Retinal pigment epithelial cell (primary cell): ENCODE data around the gene SSB.

Experiments
- DNase-seq: peaks from one replicate; pipeline ENCODE4 v3.0.0-alpha.2; 2010; ENCODE audit warnings: low read depth
- H3K4me3 ChIP-seq: 2 replicates; pipeline ENCODE4 v1.5.1; 2011; ENCODE audit warnings: mild to moderate bottlenecking, low read length, control low read depth, moderate library complexity
- TF ChIP-seq, protein P1 (sequence below): conservative IDR thresholded peaks from 2 replicates; pipeline ENCODE4 v1.5.1; 2011; ENCODE audit warnings: low read depth, low read length, control low read depth, inconsistent platforms

Gene SSB

DNA sequence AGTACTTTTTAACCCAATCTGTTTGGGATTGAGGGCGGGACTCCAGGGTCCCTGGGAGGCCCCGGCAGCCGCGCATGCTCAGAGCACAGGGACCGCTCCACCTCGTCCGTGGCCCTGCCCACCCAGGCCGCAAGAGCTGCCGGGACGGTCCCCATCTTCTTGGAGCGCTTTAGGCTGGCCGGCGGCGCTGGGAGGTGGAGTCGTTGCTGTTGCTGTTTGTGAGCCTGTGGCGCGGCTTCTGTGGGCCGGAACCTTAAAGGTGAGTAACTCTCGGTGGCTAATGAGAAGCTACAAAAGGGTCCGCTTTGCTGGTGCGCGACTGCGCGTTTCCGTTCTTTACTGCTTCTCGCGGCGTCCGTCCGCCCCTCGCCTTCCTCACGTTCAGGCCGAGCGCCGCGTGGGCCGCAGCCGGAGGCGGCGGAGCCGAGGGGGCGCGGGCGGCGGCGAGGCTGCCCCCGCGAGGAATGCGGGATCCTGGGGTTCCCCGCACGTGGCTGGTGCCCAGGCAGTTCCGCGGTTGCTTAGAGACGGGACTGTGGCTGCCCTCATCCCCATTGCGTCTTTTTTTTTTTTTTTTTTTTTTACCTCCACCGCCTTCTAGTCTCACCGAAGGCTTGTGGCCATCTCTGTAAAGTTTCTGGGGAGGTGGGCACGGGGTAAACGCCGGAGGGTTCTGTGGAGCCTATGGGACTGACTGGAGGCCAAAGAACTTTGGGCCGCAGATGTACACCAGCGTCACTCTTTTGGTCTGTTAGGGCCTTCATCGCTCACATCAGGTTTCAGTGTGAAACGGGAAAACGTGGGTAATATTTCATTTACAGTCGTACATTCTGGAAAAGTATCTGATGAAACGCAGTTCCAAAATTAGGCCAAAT lies at the start of gene SSB:
Gene SSB, plus strand, starts transcription at position 154 of the 875 bp plus-strand sequence. CDS start 2,090 bp downstream, outside the sequence.
- H3K4me3 ChIP-seq, result peak within 1 kb of the TSS; percentile 72
- TF ChIP-seq, protein P1, sequence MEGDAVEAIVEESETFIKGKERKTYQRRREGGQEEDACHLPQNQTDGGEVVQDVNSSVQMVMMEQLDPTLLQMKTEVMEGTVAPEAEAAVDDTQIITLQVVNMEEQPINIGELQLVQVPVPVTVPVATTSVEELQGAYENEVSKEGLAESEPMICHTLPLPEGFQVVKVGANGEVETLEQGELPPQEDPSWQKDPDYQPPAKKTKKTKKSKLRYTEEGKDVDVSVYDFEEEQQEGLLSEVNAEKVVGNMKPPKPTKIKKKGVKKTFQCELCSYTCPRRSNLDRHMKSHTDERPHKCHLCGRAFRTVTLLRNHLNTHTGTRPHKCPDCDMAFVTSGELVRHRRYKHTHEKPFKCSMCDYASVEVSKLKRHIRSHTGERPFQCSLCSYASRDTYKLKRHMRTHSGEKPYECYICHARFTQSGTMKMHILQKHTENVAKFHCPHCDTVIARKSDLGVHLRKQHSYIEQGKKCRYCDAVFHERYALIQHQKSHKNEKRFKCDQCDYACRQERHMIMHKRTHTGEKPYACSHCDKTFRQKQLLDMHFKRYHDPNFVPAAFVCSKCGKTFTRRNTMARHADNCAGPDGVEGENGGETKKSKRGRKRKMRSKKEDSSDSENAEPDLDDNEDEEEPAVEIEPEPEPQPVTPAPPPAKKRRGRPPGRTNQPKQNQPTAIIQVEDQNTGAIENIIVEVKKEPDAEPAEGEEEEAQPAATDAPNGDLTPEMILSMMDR, result no peak
- DNase-seq, result peak; percentile 62

DNA sequence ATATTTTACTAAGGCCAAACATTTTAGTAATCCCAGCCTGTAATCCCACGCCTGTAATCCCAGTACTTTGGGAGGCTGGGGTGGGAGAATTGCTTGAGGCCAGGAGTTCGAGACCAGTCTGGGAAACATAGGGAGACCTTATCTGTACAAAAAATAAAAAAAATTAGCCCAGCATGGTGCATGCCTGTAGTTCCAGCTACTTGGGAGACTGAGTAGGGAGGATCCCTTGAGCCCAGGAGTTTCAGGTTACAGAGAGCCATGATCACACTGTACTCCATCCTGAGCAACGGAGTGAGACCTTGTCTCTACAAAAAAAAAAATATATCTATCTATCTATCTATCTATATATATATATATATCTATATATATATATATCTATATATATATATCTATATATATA lies 45.9 kb upstream of the SSB start:
- no peak for DNase-seq
- no peak overlapping the region for H3K4me3 ChIP-seq
- TF ChIP-seq, protein P1, result no peak

DNA sequence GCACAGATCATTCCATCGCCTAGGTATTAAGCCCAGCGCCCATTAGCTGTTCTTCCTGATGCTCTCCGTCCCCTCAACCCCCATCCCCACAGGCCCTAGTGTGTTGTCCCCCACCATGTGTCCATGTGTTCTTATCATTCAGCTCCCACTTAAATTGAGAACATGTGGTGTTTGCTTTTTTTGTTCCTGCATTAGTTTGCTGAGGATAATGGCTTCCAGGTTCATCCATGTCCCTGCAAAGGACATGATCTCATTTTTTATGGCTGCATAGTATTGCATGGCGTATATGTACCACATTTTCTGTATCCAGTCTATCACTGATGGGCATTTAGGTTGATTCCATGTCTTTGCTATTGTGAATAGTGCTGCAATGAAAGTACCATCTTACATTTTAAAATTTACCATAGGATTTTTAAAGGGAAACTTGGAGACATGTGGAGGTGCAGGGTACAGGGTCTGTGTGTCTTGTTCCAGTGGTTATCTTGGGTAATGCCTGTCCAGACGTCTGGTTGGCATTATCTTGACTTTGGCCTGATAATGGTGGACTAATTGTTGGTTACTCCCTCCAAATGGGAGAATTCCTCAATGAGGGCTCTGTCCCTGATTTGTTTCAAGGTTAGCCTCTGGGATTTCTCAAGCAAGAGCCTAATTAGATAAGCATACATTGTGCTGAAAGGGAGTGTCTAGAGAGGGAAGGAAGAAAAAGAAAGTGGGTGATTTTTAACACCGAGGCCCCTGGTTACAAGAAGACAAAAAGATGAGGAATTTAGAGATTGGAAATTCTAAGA lies 43.4 kb upstream of the SSB start:
- TF ChIP-seq, protein P1, result no peak
- no peak overlapping the region for H3K4me3 ChIP-seq
- DNase-seq, result no peak

DNA sequence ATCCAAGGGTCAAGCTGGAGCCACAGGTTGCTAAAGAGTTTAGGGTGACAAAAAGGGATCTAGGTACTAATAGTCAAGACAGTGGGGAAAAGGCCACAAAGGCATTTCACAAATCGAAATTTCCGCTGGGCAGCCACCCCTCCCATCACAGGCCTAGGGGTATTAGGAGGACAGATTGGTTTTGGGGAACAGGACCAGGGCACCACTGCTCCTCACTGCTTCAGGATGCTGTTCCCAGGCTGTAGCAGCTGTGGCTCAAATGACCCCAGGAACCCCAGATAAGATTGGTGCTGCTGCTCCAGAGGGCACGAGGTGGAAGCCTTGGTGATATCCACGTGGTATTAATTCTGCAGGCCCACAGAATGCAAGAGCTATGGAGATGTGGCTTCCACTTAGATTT lies 42.3 kb upstream of the SSB start:
- no peak overlapping the region for H3K4me3 ChIP-seq
- DNase-seq, result no peak
- TF ChIP-seq, protein P1, result no peak

DNA sequence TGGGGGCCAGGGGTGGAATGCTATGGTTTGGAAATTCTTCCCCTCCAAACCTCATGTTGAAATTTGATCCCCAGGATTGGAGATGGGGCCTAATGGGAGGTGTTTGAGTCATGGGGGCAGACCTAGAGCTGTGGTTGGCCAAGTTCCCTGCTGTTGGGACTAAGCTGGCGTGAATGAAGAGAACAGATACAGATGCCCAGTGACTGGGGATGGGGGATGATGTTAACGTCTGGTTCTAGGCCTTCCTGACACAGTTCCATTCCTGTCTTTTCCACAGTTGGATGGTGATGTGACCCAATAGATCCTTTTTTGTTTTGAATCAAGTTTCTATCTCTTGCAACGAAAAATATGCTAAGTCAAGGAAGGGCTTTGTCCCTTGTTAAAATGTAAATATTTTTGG lies 41.3 kb upstream of the SSB start:
- TF ChIP-seq, protein P1, result no peak
- H3K4me3 ChIP-seq, result no peak overlapping the region
- no peak for DNase-seq

GRCh38 chr2:169757778-169758177 lies 40.9 kb upstream of the SSB start:
- no peak overlapping the region for H3K4me3 ChIP-seq
- DNase-seq, result no peak
- TF ChIP-seq, protein P1, result no peak
